Epithelial cell of esophagus (primary cell): Measurements from ENCODE around the gene NMT1.
A peak's percentile ranks its signal among the peaks of the same experiment; 100 is the strongest.
"Not testable (repeated sequence)": the region's sequence is repeated elsewhere in the genome, so short reads cannot be mapped to it uniquely, and the experiment has no call there.

Experiments
- DNase-seq: peaks from one replicate; pipeline ENCODE4 v3.0.0; 2010; ENCODE audit warnings: low read depth
- H3K4me3 ChIP-seq: 2 replicates; pipeline ENCODE4 v1.5.1; 2011; ENCODE audit warnings: mild to moderate bottlenecking, low read length, control low read depth
- TF ChIP-seq, protein P1 (sequence below): IDR thresholded peaks from 2 replicates; pipeline ENCODE4 v1.5.1; 2011; ENCODE audit warnings: low read depth, mild to moderate bottlenecking, low read length, control low read depth, inconsistent platforms; ENCODE audit not compliant: insufficient read depth; ENCODE audit errors: missing control alignments

The NMT1 gene

DNA sequence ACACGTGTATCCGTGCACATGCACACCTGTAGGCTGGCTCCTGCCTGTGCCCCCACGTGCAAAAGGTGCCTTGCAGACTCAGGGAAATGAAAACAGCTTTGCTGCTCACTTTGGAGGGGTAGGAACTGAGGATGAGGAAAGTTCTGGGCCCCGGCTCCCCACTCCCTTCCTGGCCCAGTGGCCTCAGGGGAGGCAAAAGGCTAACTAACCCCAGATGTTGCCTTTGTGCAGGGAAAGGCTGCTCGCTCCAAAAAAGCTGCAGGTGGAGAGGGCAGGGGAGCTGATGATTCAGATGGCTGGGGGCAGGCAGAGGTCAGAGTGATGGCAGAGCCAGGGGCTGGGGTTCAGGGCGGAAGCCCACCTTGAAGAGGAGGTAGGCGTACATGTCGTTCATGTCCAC lies 58.8 kb downstream of the NMT1 start:
- TF ChIP-seq, protein P1, sequence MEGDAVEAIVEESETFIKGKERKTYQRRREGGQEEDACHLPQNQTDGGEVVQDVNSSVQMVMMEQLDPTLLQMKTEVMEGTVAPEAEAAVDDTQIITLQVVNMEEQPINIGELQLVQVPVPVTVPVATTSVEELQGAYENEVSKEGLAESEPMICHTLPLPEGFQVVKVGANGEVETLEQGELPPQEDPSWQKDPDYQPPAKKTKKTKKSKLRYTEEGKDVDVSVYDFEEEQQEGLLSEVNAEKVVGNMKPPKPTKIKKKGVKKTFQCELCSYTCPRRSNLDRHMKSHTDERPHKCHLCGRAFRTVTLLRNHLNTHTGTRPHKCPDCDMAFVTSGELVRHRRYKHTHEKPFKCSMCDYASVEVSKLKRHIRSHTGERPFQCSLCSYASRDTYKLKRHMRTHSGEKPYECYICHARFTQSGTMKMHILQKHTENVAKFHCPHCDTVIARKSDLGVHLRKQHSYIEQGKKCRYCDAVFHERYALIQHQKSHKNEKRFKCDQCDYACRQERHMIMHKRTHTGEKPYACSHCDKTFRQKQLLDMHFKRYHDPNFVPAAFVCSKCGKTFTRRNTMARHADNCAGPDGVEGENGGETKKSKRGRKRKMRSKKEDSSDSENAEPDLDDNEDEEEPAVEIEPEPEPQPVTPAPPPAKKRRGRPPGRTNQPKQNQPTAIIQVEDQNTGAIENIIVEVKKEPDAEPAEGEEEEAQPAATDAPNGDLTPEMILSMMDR = no peak
- H3K4me3 ChIP-seq = no peak overlapping the region
- DNase-seq = no peak

DNA sequence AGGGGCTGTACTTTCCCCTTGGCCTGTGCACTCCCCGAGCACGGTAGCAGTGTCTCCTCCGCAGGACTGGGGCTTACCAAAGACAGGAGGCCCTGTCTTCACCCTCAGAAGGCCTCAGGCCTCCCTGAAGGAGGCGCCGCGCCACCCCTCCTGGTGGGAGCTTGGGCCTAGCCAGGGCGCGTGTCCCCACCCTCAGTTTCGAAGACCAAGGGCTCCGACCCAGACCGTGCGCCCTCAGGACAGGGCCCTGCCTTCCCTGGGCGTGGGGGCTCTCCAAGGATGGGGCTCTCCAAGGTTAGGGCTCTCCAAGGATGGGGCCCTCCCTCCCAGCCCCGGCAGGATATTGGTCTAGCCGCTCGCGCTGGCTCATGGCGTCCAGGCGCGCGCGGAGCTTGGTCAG lies 59.4 kb downstream of the NMT1 start:
- TF ChIP-seq, protein P1 = no peak
- H3K4me3 ChIP-seq = no peak overlapping the region
- no peak for DNase-seq

DNA sequence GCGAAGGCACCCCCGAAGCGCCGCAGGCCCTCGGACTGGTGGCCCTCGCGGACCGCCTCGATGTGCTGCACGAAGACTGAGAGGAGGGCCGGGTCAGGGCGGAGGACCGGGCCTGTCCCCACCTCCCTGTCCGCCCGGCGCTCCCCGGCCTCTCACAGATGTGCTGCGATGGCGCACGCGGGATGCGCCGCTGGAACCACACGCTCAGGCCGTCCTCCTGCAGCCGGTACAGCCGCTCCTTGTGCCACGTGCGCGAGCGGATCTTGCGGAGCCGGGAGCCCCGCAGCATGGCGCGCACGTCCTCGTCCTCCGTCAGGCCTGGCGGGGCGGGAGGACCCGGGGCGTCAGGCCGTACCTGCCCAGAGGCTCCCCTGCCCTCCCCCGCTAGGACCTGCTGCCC lies 59.9 kb downstream of the NMT1 start:
- DNase-seq = no peak
- no peak overlapping the region for H3K4me3 ChIP-seq
- TF ChIP-seq, protein P1 = no peak

DNA sequence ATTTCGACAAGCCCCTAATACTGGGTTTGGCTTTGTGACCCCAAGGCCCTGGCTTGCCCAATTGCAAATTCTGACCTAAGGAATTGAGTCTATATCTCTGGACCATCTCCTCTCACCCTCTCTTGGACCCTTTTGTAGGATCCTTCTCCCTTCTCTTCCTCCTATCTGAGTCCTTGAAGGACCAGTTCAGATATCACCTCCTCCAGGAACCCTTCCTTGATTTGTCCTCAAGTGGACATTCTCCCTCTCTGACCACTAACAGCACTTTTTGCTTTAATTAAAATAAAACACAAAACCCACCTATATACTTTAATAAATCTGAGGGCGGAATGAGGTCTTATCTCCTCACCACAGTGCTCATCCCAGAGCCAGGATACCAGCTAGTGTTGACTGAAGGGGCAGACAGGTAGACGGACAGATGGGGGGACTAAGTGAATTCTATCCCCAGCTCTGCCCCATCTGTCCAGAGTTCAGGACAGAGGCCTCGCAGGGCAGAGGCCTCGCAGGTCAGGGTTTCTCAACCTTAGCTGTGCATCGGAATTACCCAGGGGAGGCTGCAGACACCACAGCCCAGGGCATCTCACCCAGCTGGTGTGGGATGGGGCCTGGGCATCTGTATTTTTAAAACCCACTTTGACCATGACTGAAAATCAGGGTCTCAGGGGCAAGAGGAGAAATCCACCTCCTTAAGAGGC lies 62.1 kb downstream of the NMT1 start:
- TF ChIP-seq, protein P1 = no peak
- DNase-seq = no peak
- no peak overlapping the region for H3K4me3 ChIP-seq

DNA sequence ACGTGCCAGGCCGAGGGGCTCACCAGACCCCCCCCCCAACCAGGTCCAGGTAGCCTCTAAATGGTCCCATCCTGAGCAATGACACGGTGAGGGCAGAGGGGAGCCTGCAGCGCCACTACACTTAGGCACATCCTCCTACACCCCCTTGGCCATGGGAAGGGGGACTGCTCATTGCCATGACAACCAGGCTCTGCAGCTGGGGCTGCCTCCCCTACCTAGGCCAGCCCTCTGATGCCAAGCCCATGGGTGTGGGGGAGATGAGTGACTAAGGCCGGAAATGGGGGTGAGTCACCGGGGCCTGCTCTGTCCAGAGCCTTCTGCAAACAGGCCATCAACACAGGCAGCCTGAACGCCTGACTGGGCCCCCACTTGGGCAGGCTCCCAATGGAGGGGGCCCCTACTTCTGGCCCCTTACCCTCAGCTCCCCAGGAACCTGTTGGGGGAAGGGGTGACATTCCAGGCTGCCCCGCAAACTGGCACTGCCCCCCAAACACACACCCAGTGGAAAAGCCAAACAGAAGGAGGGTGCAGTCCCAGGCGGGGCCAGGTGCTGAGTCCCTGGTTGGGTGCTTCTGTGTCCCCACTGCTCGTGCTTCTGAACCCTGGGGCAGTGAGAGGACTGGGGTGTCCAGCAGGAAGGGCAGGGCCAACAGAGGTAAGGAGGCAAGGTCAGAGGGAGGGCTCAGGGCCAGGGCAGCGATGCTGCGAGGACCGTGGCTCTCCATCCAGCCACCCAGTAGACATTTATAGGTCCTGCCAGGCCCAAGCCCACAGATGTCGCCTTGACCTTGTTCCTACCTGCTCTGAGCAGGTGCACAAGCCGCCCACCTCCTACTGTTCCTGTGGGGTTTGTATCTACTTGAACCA lies 63.0 kb downstream of the NMT1 start:
- DNase-seq = peak; percentile 87
- H3K4me3 ChIP-seq = no peak overlapping the region
- TF ChIP-seq, protein P1 = no peak

DNA sequence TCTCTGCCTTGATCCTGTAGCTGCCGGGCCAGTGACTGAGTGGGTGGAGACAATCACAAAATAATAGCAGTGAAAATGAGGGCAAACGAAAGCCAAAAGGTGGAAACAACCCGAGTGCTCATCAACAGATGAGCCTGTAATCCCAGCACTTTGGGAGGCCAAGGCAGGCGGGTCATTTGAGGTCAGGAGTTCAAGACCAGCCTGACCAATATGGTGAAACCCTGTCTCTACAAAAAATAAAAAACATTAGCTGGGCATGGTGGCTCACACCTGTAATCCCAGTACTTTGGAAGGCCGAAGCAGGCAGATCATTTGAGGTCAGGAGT lies 63.6 kb downstream of the NMT1 start:
- DNase-seq, H3K4me3 ChIP-seq: not testable (repeated sequence)

DNA sequence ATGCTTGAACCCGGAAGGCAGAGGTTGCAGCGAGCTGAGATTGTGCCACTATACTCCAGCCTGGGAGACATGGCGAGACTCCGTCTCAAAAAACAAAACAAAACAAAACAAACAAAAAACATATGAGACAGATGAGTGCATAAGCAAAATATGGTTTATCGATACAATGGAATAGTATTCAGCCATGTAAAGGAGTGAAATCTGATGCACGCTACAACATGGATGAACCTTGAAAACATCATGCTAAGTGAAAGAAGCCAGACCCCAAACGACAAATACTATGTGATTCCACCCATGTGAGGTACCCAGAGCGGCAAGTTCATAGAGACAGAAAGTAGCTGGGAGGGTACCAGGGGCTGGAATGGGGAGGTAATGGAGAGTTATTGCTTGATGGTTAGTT lies 64.4 kb downstream of the NMT1 start:
- no peak overlapping the region for H3K4me3 ChIP-seq
- DNase-seq = no peak
- TF ChIP-seq, protein P1 = no peak
